ENCODE measurements around the gene RBFOX1. TPM values are rescaled to one million over a fixed set of nuclear protein-coding genes. Genes with fewer than 3 reads are reported as not detected.

RBFOX1 gene
- polyA plus RNA-seq, 1 of the 3 experiments (the other 2 are of a cell fraction) = not detected

GRCh38 chr16:7653746-7654461 is 321.3 kb downstream of the RBFOX1 start:
- Histone ChIP-seq H4K20me1 (ENCODE audit: insufficient read depth) (no peaks in the 10 kb centered on the region), H3K36me3 (replicated peaks in 1 of 2; ENCODE audit: control insufficient read depth in 1 of 2, insufficient read depth in 2 of 2, low read length in 1 of 2) (no peaks in the 10 kb centered on the region), H3K9me2 (no peaks in the 10 kb centered on the region), H3K79me2 (ENCODE audit: insufficient read depth) (no peaks in the 10 kb centered on the region), H3K4me1 (ENCODE audit: control insufficient read depth in 1 of 2, insufficient read depth in 2 of 2, low read depth in 1 of 2, low read length in 1 of 2) (no peaks in the 10 kb centered on the region), H3K9me3 (no peaks in the 10 kb centered on the region), H3K27ac (ENCODE audit: low read depth in 2 of 2, low read length in 1 of 2) (no peak overlapping the region), H3K27me3 (ENCODE audit: insufficient read depth) (no peaks in the 10 kb centered on the region), H3K9ac (no peak overlapping the region), H2AFZ (ENCODE audit: low read depth) (no peak overlapping the region), H3K4me2 (no peak overlapping the region), H3K4me3 (ENCODE audit: low read depth in 2 of 2, low read length in 1 of 2) (no peak overlapping the region), H3F3A (replicated peaks; ENCODE audit: insufficient read depth) (no peaks in the 10 kb centered on the region)
- no peak for TF ChIP-seq FOSL2 (IDR thresholded peaks at IDR 0.05; ENCODE audit: borderline replicate concordance, low read depth)
- no peak for TF ChIP-seq YY1 (IDR thresholded peaks at IDR 0.05; ENCODE audit: low read depth)
- DNase-seq = no peak
- CTCF ChIA-PET = no interaction called here
- 22% methylated on average over 5 of the region's 32 CpGs for WGBS (ENCODE audit: low lambda C conversion rate)
- POLR2A ChIA-PET = no interaction called here

GRCh38 chr16:7675628-7676027 is 343.0 kb downstream of the RBFOX1 start:
- ChIA-PET CTCF (no interaction called here), POLR2A (no interaction called here)
- H3K9me3 ChIP-seq = no peaks in the 10 kb centered on the region
- H3K4me1 ChIP-seq (ENCODE audit: control insufficient read depth in 1 of 2, insufficient read depth in 2 of 2, low read depth in 1 of 2, low read length in 1 of 2) = no peaks in the 10 kb centered on the region
- H3K27me3 ChIP-seq (ENCODE audit: insufficient read depth) = no peaks in the 10 kb centered on the region
- TF ChIP-seq NRF1 (IDR thresholded peaks at IDR 0.05; ENCODE audit: low read depth, low read length) (no peak), USF2 (IDR thresholded peaks at IDR 0.05; ENCODE audit: borderline replicate concordance, low read depth, low read length) (no peak), SMC3 (IDR thresholded peaks at IDR 0.05; ENCODE audit: low read depth, low read length) (no peak), SIN3A (IDR thresholded peaks at IDR 0.05; ENCODE audit: borderline replicate concordance, low read depth, low read length) (no peak), MXI1 (IDR thresholded peaks at IDR 0.05; ENCODE audit: low read depth, low read length) (no peak), ELF1 (IDR thresholded peaks at IDR 0.05) (no peak), ZBTB33 (IDR thresholded peaks at IDR 0.05; ENCODE audit: borderline replicate concordance, low read depth) (no peak), USF1 (IDR thresholded peaks at IDR 0.05; ENCODE audit: borderline replicate concordance, low read depth) (no peak), JUND (IDR thresholded peaks at IDR 0.05) (no peak), GATA2 (CRISPR knock-in tag; IDR thresholded peaks at IDR 0.05) (no peak), RAD21 (IDR thresholded peaks at IDR 0.05; ENCODE audit: low read length) (no peak), EZH2phosphoT487 (IDR thresholded peaks at IDR 0.05; ENCODE audit: borderline replicate concordance, low read depth) (no peak), RXRA (IDR thresholded peaks at IDR 0.05; ENCODE audit: borderline replicate concordance, low read depth) (no peak), RCOR1 (IDR thresholded peaks at IDR 0.05; ENCODE audit: low read length) (no peak), FOSL2 (IDR thresholded peaks at IDR 0.05; ENCODE audit: borderline replicate concordance, low read depth) (no peak), YY1 (IDR thresholded peaks at IDR 0.05; ENCODE audit: low read depth) (no peak), RFX5 (IDR thresholded peaks at IDR 0.05; ENCODE audit: low read length) (no peak)
- H3K9ac ChIP-seq = no peak overlapping the region
- no peaks in the 10 kb centered on the region for H4K20me1 ChIP-seq (ENCODE audit: insufficient read depth)
- WGBS (ENCODE audit: low lambda C conversion rate) = 16% methylated on average over 4 of the region's 4 CpGs
- no peak for DNase-seq
- no peak overlapping the region for H2AFZ ChIP-seq (ENCODE audit: low read depth)
- no peak overlapping the region for H3K4me2 ChIP-seq
- no peaks in the 10 kb centered on the region for H3K9me2 ChIP-seq
- H3K27ac ChIP-seq (ENCODE audit: low read depth in 2 of 2, low read length in 1 of 2) = no peak overlapping the region
- H3K79me2 ChIP-seq (ENCODE audit: insufficient read depth) = no peaks in the 10 kb centered on the region
- no peaks in the 10 kb centered on the region for H3K36me3 ChIP-seq (replicated peaks in 1 of 2; ENCODE audit: control insufficient read depth in 1 of 2, insufficient read depth in 2 of 2, low read length in 1 of 2)
- no peak overlapping the region for H3K4me3 ChIP-seq (ENCODE audit: low read depth in 2 of 2, low read length in 1 of 2)
- no peaks in the 10 kb centered on the region for H3F3A ChIP-seq (replicated peaks; ENCODE audit: insufficient read depth)

Data from SK-N-SH (cell line).